KMS-11 (cell line): Measurements from ENCODE around the gene CD33.

Source experiments
- H2AFZ ChIP-seq: fragments of 200-600 bp; sonication (generic); 2 replicates; pipeline ENCODE4 v1.6.1; 2016; ENCODE audit warnings: antibody characterized with exemption, mixed run types, low read depth
- H3K27ac ChIP-seq: fragments of 200-600 bp; sonication (generic); 2 replicates; pipeline ENCODE4 v1.6.1; 2016; ENCODE audit warnings: mild to moderate bottlenecking, mixed run types
- H3K27me3 ChIP-seq: fragments of 200-600 bp; sonication (generic); 2 replicates; pipeline ENCODE4 v1.6.1; 2017; ENCODE audit warnings: mild to moderate bottlenecking, low read depth, mixed run types, moderate library complexity; ENCODE audit not compliant: insufficient read depth
- H3K36me3 ChIP-seq: fragments of 200-600 bp; sonication (generic); 2 replicates; pipeline ENCODE4 v1.6.1; 2017; ENCODE audit warnings: mild to moderate bottlenecking, mixed run types; ENCODE audit not compliant: insufficient read depth
- H3K4me1 ChIP-seq: fragments of 200-600 bp; sonication (generic); 2 replicates; pipeline ENCODE4 v1.6.1; 2016; ENCODE audit warnings: mild to moderate bottlenecking, low read depth, mixed run types; ENCODE audit not compliant: poor library complexity, severe bottlenecking
- H3K4me2 ChIP-seq: fragments of 200-600 bp; sonication (generic); 2 replicates; pipeline ENCODE4 v1.7.0; 2016; ENCODE audit warnings: mild to moderate bottlenecking, mixed run types
- H3K4me3 ChIP-seq: fragments of 200-600 bp; sonication (generic); IDR thresholded peaks from 2 replicates; pipeline ENCODE4 v1.6.1; 2017; ENCODE audit warnings: low read depth, low read length, mixed read lengths; ENCODE audit not compliant: insufficient read depth
- H3K79me2 ChIP-seq: fragments of 200-600 bp; sonication (generic); 2 replicates; pipeline ENCODE4 v1.6.1; 2016; ENCODE audit warnings: low read depth, mixed run types; ENCODE audit not compliant: insufficient read depth
- H3K9ac ChIP-seq: fragments of 200-600 bp; sonication (generic); 2 replicates; pipeline ENCODE4 v1.6.1; 2016; ENCODE audit warnings: mild to moderate bottlenecking, mixed run types
- H4K20me1 ChIP-seq: fragments of 200-600 bp; sonication (generic); 2 replicates; pipeline ENCODE4 v1.6.1; 2016; ENCODE audit warnings: mild to moderate bottlenecking, mixed run types; ENCODE audit not compliant: insufficient read depth
- CTCF ChIP-seq: fragments of 200-600 bp; sonication (generic); conservative IDR thresholded peaks from 2 replicates; pipeline ENCODE4 v1.6.1; 2017; ENCODE audit warnings: low read depth, mild to moderate bottlenecking, antibody characterized with exemption, low read length, moderate library complexity, mixed read lengths

Gene CD33

GRCh38 chr19:51247972-51248590, 23.2 kb downstream of the CD33 start:
- Histone ChIP-seq H3K4me2 (no peak overlapping the region), H3K9ac (no peak overlapping the region), H3K4me3 (no peak overlapping the region), H3K79me2 (no peaks in the 10 kb centered on the region), H4K20me1 (no peaks in the 10 kb centered on the region), H3K4me1 (no peaks in the 10 kb centered on the region), H3K27me3 (no peaks in the 10 kb centered on the region; the same call in 1 of the 2 replicates), H3K36me3 (no peaks in the 10 kb centered on the region), H3K27ac (no peak overlapping the region), H2AFZ (no peak overlapping the region)
- TF ChIP-seq CTCF = no peak

- no peaks in the 10 kb centered on the region for H4K20me1 ChIP-seq
- no peak within 1 kb of the TSS for H3K9ac ChIP-seq
- H3K27me3 ChIP-seq = no peaks in the 10 kb centered on the region; the same call in 1 of the 2 replicates
- H3K4me1 ChIP-seq = no peaks in the 10 kb centered on the region
- H3K4me3 ChIP-seq = no peak within 1 kb of the TSS
- no peak within 1 kb of the TSS for H2AFZ ChIP-seq
- H3K79me2 ChIP-seq = no peaks in the 10 kb centered on the region
- H3K27ac ChIP-seq = no peak within 1 kb of the TSS
- no peak for TF ChIP-seq CTCF
- no peaks in the 10 kb centered on the region for H3K36me3 ChIP-seq
- H3K4me2 ChIP-seq = no peak within 1 kb of the TSS
These were observed 26.0 kb downstream of the CD33 start, which contains the start of gene SIGLECL1 for GRCh38 chr19:51250786-51251467. TSS of gene SIGLECL1 (plus strand) at chr19:51251080. CDS start at chr19:51264073, 12,993 bp downstream.

- no peak for TF ChIP-seq CTCF
These were observed 26.6 kb downstream of the CD33 start for GRCh38 chr19:51251468-51251820.

GRCh38 chr19:51252306-51253079, 27.6 kb downstream of the CD33 start:
- Histone ChIP-seq H2AFZ (no peak overlapping the region), H3K27me3 (no peaks in the 10 kb centered on the region; the same call in 1 of the 2 replicates), H3K4me2 (no peak overlapping the region), H3K36me3 (no peaks in the 10 kb centered on the region), H3K27ac (no peak overlapping the region), H3K9ac (no peak overlapping the region), H3K4me1 (no peaks in the 10 kb centered on the region), H4K20me1 (no peaks in the 10 kb centered on the region), H3K4me3 (no peak overlapping the region), H3K79me2 (no peaks in the 10 kb centered on the region)
- TF ChIP-seq CTCF = no peak

More at GRCh38 chr19:51251468-51251820, 26.6 kb downstream of the CD33 start:
- H3K9ac ChIP-seq = no peak overlapping the region
- H2AFZ ChIP-seq = no peak overlapping the region
- no peaks in the 10 kb centered on the region; the same call in 1 of the 2 replicates for H3K27me3 ChIP-seq
- no peak overlapping the region for H3K4me3 ChIP-seq
- H3K27ac ChIP-seq = no peak overlapping the region
- H3K4me1 ChIP-seq = no peaks in the 10 kb centered on the region
- no peak overlapping the region for H3K4me2 ChIP-seq
- no peaks in the 10 kb centered on the region for H3K79me2 ChIP-seq
- no peaks in the 10 kb centered on the region for H4K20me1 ChIP-seq
- no peaks in the 10 kb centered on the region for H3K36me3 ChIP-seq
